Measurements from ENCODE around the gene PFDN4. TPM values are rescaled to one million over a fixed set of nuclear protein-coding genes. Genes with fewer than 3 reads are reported as not detected.

PFDN4 gene
- total and polyA plus RNA-seq, 8 donors = 16.7 to 65.6 (median 47.5) TPM

- Histone ChIP-seq H3K36me3 (no peaks in the 10 kb centered on the region), H3K4me3 (no peak overlapping the region), H3K27me3 (peaks cover 0 to 47% of the 10 kb centered on the region in 2 donors), H3K9me3 (no peaks in the 10 kb centered on the region), H3K4me1 (no peaks in the 10 kb centered on the region), H3K27ac (no peak overlapping the region)
- ATAC-seq (no peak), DNase-seq (no peak)
- intact Hi-C loops (cut with DNase I) = no loop called here
- TF ChIP-seq CTCF (IDR thresholded peaks at IDR 0.05) = no peak
These were observed 47.6 kb upstream of the PFDN4 start for GRCh38 chr20:54160065-54161007.

- Histone ChIP-seq H3K27ac (no peak overlapping the region), H3K4me1 (no peaks in the 10 kb centered on the region), H3K4me3 (no peak overlapping the region), H3K27me3 (peaks cover 0 to 52% of the 10 kb centered on the region in 2 donors), H3K9me3 (no peaks in the 10 kb centered on the region), H3K36me3 (no peaks in the 10 kb centered on the region)
- intact Hi-C loops (cut with DNase I) = no loop called here
- no peak for TF ChIP-seq CTCF (IDR thresholded peaks at IDR 0.05)
- DNase-seq (no peak), ATAC-seq (no peak)
These were observed 46.7 kb upstream of the PFDN4 start for GRCh38 chr20:54161008-54161820.

- Histone ChIP-seq H3K27me3 (peaks cover 0 to 57% of the 10 kb centered on the region in 2 donors), H3K36me3 (no peaks in the 10 kb centered on the region), H3K4me1 (no peaks in the 10 kb centered on the region), H3K27ac (no peak overlapping the region), H3K9me3 (no peaks in the 10 kb centered on the region), H3K4me3 (no peak overlapping the region)
- intact Hi-C loops (cut with DNase I) = no loop called here
- ATAC-seq (no peak), DNase-seq (no peak)
- no peak for TF ChIP-seq CTCF (IDR thresholded peaks at IDR 0.05)
These were observed 46.1 kb upstream of the PFDN4 start for GRCh38 chr20:54161821-54162149.

GRCh38 chr20:54162378-54163009 is 45.4 kb upstream of the PFDN4 start:
- peaks cover 0 to 64% of the 10 kb centered on the region in 2 donors for H3K27me3 ChIP-seq
- H3K4me3 ChIP-seq = no peak overlapping the region
- no peak for TF ChIP-seq CTCF (IDR thresholded peaks at IDR 0.05)
- no peaks in the 10 kb centered on the region for H3K36me3 ChIP-seq
- H3K9me3 ChIP-seq = no peaks in the 10 kb centered on the region
- ATAC-seq = no peak
- no peak overlapping the region for H3K27ac ChIP-seq
- H3K4me1 ChIP-seq = no peaks in the 10 kb centered on the region
- DNase-seq = peak in 1 of 4 donors; percentile 57
- intact Hi-C loops (cut with DNase I) = no loop called here
